GM21737 (cell line): ENCODE measurements around the gene RPP30.
"Not testable (repeated sequence)": the region's sequence is repeated elsewhere in the genome, so short reads cannot be mapped to it uniquely, and the experiment has no call there.

ENCODE experiments used
- ATAC-seq: cut with Tn5 transposase; IDR thresholded peaks from one replicate; pipeline ENCODE4 v1.9.1; 2021; ENCODE audit warnings: mild to moderate bottlenecking, moderate library complexity; ENCODE audit not compliant: unreplicated experiment

RPP30 gene

DNA sequence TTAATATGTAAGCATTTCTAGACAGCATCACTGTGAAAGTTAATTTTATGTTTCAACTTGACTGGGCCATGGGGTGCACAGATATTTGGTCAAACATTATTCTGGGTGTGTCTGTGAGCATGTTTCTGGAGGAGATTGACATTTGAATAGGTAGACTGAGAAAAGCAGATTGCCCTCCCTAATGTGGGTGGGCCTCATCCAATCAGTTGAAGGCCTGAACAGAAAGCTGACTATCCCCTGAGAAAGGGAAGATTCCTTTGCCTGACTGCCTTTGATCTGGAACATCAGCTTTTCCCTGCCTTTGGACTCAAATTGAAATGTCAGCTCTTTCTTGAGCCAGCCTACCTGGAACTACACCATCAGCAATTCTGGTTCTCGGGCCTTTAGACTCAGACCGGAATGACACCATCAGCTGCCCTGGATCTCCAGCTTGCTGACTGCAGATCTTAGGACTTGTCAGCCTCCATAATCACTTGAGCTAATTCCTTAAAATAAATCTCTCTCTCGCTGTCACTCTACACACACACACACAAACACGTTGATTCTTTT lies 5.7 kb upstream of the RPP30 start:
- ATAC-seq: no peak

DNA sequence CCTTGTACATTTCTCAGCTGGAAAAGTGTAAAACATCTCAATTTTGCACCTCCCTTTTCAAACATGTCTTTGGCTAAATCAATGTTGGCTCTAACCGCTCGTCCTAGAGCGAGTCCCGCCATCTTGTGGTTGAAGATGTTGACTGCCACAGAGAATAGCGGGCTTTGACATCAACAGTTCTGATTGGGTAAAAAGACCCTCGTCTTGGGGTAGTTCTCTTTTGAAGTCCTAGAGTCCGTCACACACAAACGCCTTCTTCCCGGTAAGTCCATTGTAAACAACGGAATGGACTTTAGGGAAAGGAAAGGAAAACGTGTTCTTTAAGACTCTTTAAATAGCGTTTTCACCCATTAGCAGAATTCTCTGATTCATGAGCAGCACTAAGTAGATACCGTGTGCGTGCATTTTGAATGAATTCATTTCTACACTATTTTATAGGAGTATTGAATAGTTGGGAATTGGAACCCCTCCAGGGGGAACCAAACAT lies 452 bp upstream of the RPP30 start:
- peak; percentile 47 for ATAC-seq

DNA sequence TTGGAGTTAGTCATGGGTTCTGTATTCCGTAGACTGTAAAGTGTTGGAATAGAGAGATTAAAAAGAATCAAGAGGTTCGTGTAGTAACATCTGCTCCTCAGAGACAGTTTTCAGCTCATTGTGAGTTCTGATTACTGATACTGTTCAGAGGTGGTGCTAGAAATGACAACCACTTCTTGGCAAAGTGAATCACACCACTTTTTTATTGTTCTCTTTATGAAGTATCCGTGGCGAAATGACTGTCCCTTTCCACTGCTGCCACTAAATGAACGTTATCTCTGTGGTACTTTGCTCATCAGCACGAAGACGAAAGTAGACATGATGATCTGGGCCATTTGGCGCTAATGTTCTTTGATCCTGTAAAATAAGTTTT lies 860 bp downstream of the RPP30 start:
- no peak for ATAC-seq

DNA sequence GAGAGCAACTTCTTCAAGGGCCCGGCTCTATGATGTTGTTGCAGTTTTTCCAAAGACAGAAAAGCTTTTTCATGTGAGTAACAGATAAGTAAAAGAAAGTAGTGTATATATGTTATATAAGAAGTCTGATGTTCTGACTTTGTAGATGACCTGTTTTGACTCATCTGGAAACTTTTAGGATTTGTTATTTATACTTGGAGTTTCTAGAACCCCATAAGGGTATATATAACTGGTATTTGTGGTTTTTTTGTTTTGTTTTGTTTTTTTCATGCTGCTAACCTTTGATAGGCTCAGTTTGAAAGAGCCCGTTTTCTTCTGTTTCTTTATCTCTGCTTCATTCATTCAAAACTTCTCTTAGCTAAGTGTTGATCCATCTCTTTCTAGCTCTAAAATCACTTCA lies 7.3 kb downstream of the RPP30 start:
- no peak for ATAC-seq

DNA sequence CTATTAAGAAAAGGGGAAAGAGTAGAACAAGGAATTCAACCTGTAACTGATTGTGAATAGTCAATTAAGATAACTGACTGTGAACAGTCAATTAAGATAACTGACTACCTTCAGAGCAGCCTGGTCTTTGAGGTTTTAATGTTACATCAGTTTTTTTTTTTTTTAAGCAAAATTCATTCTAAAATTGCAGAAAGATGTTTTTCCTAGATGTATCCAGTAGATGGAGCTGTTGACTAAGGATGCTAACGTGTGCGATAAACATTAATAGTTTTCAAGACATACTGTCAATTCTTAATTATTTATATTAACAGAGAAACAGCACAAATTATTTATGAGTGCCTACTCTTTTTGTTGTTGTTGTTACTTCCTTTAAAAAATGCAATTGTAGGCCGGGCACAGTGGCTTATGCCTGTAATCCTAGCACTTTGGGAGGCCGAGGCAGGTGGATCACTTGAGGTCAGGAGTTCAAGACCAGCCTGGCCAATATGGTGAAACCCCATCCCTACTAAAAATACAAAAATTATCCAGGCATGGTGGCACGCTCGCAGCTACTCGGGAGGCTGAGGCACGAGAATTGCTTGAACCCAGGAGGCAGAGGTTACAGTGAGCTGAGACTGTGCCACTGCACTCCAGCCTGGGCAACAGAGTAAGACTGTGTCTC lies 8.4 kb downstream of the RPP30 start:
- not testable (repeated sequence) for ATAC-seq

DNA sequence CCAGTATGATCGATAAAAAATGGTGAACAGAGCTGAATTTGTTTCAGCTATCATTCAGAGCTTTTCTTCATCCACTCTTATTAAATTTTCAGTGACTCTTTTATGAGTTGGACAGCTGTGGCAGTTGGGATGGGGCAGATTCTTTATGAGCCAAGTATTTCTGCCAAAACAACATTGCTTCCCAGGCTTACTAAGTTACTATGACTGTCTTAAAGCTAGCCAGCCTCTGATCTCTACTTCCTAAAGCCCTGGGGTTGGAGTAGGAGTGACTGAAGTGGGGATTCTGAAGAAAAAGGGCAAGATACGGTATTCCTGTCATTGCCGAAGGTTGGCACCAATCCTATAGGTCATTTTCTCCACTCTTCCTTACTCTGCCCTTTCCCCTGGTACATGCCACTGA lies 12.7 kb downstream of the RPP30 start:
- no peak for ATAC-seq

DNA sequence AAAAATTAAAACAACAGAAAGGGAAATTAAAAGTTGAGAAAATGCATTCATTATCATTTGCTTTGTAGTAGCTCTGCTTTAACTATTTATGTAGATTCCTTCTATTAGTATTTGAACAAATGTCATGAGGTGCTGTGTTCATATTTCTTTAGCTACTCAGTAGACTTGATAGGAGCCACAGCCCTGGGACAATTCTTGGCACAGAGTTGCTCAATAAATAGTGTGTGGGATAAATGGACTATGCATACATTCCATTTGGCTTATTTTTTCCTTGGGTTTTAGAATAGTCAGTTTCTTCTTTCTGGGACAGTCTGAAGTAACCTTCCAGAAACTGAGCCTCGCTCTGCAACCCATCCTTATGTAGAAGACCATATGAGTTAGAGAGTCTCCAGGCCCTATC lies 13.4 kb downstream of the RPP30 start:
- no peak for ATAC-seq

DNA sequence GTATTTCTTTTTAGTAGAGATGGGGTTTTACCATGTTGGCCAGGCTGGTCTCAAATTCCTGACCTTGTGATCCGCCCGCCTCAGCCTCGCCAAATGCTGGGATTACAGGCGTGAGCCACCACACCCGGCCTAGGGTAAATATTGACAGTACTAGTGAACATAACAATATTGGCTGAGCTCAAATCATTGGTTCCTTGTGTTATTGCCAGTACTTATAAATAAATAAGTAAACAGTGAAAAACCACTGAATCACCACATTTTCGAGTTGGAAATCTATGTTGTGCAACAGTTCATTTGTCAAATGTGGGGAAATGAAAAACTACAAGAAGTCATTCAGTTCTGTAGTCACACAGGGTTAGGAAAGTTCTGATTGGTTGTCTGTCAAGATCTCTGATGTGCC lies 15.8 kb downstream of the RPP30 start:
- ATAC-seq: no peak

DNA sequence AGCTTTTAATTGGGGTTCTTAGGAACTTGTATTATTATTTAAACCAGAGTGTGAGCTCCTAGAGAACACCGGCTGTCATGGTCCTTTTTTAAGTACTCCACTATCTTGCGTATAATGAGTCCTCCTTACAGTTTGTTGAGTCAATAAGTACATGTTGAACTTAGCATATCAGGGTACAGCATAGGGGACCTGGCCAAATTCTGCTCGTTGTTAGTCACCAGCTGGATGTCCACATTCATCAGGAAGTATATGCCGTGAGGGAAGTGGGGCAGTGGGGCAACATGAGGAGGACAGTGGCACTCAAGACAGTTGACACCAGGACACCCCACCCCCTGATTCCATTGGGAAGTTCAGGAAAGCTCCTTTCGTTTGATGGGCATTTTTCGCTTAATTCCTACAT lies 16.6 kb downstream of the RPP30 start:
- no peak for ATAC-seq

DNA sequence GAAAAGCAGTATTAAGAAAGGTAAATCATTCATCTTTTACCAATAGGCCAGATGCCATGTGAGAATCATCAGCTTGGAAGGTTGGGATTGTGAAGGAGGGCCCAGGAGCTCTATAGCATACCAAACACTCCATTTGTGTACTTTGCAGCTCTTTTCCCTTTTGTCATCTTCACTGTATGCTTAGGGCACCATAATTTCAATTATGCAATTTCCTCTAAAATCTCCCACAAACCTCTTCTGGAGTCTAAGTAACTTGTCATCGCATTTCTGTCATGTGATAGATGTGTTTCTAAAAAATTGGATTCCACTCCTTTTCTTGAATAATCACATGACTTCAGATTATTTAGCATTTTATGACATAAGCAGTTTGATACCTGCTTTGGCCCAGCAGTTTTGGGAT lies 17.9 kb downstream of the RPP30 start:
- no peak for ATAC-seq

DNA sequence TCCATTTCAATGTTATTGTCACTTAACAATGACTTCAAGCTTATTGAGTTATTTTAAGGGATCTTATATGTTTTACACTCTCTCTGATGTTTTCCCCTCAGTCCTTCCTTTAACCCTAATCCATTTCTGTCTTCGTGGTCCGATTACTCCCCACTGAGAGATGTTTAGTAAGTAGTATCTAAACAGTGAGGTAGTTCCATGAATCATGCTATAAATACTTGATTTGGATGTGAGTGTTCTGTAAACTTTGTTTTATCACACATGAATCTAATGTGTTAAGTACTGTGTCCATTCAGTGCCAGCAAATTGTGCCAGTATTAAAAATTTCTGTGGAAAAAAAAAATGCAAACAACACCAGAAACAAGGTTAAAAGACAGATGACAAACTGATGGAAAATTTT lies 18.6 kb downstream of the RPP30 start:
- ATAC-seq: no peak

DNA sequence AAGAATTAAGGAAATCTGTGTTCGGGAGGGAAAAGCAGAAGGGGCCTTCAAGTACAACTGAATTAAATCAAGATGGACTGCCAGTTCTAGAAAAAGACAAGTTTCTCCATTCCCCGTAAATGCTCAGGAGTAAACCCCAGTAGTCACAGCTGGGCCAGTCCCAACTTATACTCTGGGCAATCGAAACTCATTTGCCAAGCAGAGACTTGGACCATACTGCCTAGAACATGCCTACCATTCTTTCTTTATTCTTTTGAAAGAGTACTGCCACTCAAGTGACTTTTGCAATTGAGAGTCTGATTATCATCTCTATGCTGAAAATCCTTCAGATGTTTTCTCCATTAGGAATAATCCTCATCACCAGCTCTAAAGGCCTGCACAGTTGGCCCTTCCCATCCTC lies 21.4 kb downstream of the RPP30 start:
- no peak for ATAC-seq

DNA sequence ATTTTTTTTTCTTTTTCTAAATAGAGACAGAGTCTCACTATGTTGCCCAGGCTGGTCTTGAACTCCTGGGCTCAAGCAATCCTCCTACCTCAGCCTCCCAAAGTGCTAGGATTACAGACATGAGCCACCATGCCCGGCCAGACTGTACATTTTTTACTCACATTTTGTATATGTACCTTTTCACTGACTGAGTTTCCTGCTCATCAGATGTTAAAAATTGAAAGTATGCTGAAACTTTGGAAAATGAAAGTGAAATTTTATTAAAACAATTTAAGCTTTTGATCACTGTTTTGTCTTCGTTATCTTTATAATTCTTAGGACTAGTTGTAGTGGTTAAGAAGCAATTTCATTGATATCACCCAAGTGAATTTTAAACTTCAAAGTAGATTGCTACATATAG lies 25.1 kb downstream of the RPP30 start:
- ATAC-seq: not testable (repeated sequence)

DNA sequence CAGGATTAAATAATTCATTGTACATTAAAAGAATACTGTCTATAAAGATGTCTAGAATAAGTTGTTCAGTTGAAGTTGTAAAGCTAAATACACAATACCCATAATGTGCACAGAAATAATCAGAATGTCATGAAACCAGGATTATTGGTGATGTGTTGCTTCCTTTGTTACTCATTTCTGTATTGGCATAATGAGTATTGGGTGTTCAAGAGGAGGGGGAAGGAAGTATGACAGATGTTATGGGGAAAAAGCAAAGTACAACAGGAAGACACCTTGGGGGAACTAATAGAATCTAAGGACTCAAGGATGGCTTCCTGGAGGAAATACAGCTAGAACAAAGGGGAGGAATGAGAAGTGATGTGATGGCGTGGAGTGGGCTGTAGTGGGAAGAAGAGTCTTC lies 34.2 kb downstream of the RPP30 start:
- no peak for ATAC-seq

DNA sequence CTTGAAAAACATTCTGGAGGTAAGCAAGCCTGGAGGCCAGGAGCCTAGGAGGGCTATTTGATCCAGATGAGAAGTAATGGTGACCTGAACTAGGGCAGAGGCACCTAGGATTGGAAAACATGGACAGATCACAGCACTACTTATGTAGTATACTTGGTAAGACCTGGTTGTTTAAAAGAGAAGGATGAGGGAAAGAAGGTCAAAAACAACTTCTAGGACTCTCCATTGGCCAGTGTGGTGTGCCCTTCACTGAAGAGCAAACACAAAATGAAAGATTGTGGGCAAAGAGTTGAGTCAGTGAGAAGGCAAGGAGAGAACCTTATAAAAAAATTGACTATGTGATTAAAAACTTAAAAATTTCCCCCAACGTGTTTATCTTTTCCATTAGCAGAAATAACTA lies 34.8 kb downstream of the RPP30 start:
- no peak for ATAC-seq

DNA sequence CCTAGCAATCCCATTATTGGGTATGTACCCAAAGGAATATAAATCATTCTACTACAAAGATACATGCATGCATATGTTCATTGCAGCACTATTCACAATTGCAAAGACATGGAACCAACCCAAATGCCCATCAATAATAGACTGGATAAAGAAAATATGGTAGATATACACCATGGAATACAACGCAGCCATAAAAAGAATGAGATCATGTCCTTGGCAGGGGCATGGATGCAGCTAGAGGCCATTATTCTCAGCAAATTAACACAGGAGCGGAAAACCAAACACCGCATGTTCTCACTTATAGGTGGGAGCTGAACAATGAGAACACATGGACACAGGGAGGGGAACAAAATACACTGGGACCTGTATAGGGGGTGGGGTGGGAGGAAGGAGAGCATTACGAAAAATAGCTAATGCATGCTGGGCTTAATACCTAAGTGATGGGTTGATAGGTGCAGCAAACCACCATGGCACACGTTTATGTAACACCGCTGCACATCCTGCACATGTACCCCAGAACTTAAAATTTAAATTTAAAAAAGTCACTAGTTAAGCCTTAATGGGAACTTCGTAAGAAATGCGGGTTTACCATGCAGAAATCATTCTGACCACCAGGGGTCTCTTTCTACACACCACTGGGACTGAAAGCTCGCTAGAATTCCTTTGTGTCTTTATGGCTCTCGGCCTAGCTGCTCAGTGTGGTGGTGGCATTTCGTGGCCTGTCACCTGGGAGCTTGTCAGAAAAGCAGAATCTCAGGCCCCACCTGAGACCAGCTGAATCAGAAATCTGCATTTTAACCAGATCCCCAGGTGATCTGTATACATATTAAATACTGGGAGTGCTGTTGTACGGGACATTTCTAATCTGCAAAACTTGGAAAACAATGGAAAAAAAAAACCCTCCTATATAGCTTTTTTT lies 39.6 kb downstream of the RPP30 start:
- ATAC-seq: peak; percentile 71

DNA sequence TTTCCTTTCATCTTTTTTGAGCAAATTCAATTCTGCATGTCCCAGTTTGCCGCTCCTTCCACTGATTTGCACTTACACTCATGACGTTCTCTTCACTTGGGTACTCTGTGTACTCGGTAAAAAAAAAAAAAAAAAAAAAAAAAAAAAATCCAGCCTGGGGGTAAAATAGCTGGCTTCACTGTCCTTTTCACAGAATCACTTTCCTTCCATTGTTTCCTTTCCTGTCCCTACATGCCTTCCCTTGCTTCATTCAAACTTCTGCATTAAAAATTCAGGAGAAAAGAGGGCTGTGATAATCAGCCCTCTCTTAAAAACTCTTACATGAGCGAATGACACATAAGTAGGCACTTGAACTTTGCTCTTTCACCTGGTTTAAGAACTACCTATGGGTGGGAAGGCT lies 40.4 kb downstream of the RPP30 start:
- no peak for ATAC-seq

DNA sequence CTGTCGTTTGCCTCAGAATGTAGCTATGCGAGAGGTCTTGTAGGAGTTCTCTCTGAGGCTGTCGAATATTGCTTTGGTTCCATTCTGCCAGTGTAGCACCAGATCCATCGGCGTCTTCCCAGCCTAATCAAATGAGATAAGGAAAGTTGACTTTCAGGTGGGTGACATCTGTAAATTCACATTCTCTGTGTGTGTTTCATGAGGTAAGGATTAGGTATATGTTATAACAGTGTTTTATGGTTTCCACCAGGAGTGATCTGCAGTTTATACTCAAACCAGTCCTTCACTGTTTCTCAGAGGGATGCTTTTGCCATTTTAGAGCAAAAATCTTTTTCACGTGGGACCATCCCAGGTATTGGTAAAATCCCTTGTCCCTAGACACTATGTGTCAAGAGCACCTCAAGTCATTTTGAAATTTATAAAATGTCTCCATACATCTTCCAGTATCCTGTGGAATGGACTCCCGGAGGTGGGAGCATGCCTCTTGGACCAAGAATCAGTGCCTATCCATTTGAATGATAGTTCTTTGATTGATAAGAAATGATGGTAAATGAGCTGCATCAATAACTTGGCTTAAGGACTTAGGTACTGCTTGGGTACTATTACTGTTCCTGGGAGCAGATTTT lies 41.2 kb downstream of the RPP30 start:
- ATAC-seq: no peak

DNA sequence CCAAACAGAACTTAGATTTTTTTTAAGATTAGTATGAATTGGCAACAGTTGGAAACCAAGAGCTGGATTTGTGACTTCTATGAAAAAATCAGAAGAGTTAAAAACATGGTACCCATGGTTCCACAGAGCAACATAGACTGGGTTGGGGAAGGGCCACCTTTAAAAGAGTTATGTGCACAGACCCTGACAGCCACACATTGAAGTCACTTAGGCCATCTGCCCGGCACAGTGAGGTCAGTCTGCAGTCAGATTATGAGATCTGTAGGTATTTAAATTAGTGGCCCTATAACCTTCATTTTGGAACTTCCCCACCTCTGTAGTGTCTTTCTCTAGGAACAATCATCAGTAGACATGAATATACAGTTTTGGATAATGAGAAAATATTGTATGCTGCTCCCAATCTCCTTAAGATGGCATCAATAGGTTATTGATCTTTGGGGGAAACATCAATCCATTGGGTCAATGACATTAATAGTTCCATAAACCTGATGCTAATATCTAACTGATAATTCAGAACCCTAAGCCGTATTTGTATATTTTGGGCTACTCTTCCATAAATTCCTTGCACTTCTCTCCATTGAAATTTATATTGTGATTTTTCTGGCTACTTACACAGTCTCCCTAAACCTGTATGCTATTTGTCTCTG lies 42.1 kb downstream of the RPP30 start:
- no peak for ATAC-seq

DNA sequence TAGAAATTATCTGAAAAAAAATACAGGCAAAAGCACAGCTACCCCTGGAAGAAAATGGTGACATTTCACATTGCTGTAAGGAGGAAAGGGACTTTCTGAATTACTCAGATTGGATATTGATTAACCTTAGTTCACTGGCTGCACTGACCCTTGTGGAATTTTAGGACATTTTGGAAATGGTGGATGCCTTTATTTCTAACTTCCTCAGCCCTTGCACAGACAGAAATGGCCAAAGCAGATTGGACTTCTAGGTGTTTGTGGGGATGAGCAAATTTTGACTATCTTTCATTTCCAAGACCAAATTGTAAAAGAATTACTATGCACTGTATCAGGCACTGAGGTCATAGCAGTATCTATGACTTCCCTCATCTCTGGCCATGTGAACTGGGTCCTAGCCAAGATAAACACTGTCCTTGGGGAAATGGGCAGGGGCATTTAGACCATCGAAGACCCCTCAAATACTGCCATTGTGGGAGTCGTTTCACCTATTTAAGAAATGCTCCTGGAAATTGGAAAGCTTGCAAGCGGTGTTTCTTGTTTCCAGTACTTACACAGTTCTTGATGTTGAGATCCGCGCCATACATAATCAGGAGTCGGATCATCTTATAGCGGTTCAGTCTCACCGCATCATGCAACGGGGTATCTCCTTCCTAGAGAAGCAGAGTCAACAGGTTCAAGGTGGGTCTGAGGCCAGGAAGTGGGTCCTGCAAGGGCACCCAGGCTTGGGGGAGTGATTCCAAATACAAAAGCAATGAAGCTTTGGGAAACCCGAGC lies 43.4 kb downstream of the RPP30 start:
- no peak for ATAC-seq

DNA sequence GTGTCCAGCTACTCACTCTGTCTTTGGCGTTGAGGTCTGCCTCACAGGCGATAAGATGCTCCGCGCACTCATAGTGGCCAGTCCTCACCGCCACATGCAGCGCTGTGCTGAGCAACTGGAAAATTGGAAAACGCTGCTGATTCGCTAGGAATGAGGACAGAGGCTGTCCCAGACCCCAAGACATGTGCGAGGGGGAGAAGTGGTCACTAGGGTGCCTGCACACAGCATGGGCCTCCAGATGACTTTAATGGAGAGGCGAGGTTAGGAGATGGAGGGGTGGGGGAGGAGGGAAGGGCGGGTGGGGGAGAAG lies 43.9 kb downstream of the RPP30 start:
- no peak for ATAC-seq
